HG02943 (cell line): ENCODE results near the gene TRAK1.
"Not testable (repeated sequence)": the region's sequence is repeated elsewhere in the genome, so short reads cannot be mapped to it uniquely, and the experiment has no call there.

Source experiments
- ATAC-seq: cut with Tn5 transposase; IDR thresholded peaks from one replicate; pipeline ENCODE4 v1.9.1; 2021; ENCODE audit warnings: mild to moderate bottlenecking, low read depth, moderate library complexity; ENCODE audit not compliant: unreplicated experiment

Gene TRAK1, protein sequence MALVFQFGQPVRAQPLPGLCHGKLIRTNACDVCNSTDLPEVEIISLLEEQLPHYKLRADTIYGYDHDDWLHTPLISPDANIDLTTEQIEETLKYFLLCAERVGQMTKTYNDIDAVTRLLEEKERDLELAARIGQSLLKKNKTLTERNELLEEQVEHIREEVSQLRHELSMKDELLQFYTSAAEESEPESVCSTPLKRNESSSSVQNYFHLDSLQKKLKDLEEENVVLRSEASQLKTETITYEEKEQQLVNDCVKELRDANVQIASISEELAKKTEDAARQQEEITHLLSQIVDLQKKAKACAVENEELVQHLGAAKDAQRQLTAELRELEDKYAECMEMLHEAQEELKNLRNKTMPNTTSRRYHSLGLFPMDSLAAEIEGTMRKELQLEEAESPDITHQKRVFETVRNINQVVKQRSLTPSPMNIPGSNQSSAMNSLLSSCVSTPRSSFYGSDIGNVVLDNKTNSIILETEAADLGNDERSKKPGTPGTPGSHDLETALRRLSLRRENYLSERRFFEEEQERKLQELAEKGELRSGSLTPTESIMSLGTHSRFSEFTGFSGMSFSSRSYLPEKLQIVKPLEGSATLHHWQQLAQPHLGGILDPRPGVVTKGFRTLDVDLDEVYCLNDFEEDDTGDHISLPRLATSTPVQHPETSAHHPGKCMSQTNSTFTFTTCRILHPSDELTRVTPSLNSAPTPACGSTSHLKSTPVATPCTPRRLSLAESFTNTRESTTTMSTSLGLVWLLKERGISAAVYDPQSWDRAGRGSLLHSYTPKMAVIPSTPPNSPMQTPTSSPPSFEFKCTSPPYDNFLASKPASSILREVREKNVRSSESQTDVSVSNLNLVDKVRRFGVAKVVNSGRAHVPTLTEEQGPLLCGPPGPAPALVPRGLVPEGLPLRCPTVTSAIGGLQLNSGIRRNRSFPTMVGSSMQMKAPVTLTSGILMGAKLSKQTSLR

DNA sequence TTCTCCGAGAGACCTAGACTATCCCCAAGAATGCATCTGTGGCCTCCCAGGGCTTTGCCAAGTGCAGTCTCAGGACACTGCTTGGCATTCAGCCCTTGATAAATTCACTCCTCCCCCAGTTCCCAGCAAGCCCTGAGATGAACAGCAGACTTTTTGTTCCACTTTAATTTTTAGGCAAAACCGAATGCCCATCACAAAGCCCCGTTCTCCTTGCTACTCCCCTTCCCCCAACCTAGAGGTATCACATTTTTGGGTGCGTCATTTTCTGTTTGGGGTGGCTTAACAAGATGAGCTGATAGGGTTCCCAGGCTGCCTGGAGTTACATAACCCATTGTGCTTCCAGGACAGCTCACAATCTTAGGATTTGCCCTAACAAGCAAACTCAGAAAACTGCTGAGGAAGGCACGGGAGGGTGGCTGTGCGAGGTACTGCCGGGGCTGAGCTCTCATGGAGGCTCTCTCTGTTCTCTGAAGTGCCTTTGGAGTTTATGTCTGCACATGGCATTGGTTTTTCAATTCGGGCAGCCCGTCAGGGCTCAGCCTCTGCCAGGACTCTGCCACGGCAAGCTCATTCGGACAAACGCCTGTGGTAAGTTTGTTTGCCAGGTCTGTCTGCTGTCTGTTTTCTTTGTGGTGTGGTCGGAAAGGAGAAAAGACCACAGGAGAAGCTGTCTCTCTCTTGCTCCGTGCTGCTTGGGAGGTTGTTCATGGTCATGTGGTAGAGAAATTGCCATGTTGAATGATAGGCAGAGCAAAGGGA is at the start of gene TRAK1:
TRAK1 (plus strand) TSS at position 385 of the 759 bp plus-strand sequence; CDS start at position 498, 113 bp downstream.
- no peak for ATAC-seq

DNA sequence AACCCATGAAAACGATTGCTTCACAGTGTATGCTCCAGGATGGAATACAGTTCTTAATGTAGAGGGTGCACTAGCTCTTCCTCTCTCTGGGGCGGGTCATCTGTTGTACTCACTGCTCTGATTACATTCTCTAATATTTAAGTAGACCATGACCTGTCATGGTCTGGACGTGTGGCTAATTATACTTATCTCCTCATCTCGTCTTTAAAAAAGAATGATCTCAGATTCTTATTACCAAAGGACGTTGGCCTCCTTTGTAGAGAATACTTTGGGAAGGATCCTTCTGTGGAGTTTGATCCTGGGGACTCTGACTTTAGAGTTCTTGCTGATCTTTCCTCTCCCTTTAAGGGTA is 48.4 kb upstream of the TRAK1 start:
- ATAC-seq, result no peak

DNA sequence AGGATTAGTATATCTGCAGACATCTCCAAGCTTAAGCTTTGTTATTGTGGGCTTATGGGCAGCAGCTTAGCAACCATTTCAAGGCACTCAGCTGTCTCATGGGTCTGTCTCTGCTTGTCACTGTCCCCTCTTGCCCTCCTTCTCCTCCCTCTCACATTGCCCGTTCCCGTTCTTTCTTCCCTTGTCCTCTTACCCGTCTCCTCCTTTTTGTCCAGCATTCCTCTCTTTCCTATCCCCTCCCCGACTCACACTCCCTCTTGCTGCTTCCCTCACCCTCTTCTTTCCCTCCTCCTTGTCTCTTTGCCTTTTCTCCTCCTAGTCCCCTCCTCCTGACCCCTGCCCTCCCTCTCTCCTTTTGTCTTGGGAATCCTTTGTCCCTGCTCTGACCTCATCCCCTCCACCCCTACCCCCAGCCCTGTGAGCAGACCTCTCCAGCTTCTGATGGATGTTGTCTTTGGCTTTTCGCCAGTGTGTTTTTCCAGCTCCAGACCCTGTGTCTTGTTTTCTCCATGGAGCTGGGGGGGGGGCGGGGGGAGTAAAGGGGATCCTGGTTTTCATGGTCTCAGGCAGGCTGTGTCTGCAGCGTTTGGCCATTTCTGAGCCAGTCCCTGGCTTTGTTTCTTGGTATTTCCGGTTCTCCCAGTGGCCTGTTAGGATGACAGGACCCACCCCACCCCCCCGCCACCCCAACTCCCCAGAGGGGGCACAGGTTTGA is 47.9 kb upstream of the TRAK1 start:
- no peak for ATAC-seq

DNA sequence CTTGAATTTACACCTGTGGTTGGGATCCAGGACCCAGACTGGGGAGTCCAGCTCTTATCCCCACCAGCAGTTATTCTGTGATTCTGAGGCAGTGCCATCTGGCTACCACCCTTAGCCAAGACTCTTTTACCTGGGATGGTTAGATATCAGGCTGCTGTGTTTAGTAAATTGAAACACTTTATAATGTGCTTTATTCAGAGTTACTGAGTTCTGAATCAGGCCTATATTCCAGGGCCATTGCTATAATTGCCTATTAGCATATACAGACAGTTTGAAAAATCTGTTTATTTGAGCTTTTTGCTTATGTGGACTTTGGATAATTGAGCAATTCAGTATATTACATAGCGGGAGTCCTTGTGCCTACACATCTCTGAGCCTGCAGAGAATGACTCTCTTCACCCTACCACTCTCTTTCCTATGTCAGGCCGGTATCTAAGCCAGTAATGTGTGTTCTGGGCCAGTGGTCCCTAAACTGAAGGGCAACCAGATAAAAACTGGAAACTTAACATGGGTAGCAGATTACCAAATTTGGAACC is 45.4 kb upstream of the TRAK1 start:
- no peak for ATAC-seq

DNA sequence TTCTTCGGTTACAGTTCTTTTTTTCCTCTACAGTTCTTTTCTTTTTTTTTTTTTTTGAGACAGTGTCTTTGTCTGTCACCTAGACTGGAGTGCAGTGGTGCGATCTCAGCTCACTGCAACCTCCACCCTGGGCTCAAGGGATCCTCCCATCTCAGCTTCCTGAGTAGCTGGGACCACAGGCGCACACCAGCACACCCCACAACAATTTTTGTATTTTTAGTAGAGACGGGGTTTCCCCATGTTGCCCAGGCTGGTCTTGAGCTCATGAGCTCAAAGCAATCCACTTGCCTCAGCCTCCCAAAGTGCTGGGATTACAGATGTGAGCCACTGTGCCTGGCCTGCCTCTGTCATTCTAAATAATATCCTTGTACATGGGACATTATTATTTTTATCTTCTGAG is 42.6 kb upstream of the TRAK1 start:
- not testable (repeated sequence) for ATAC-seq

DNA sequence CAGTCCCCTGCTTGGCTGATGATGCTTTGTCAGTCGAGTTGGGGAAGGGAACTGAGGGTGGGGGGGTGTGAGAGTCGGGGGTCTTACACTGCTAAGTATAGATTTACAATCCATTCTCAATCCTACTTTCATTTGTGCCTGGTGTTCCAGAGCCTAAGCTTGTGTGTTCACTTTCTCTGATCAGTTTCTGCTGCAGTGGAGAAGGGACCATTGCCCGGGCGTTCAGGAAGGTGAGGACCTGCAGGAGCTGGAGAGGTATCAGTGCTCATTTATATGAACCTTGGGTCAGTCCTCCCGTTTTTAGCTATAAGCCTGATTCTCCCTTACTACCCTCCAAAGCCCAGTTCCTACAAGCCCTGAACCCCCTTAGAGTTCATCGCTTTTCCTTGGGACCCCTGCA is 41.0 kb upstream of the TRAK1 start:
- ATAC-seq, result no peak

DNA sequence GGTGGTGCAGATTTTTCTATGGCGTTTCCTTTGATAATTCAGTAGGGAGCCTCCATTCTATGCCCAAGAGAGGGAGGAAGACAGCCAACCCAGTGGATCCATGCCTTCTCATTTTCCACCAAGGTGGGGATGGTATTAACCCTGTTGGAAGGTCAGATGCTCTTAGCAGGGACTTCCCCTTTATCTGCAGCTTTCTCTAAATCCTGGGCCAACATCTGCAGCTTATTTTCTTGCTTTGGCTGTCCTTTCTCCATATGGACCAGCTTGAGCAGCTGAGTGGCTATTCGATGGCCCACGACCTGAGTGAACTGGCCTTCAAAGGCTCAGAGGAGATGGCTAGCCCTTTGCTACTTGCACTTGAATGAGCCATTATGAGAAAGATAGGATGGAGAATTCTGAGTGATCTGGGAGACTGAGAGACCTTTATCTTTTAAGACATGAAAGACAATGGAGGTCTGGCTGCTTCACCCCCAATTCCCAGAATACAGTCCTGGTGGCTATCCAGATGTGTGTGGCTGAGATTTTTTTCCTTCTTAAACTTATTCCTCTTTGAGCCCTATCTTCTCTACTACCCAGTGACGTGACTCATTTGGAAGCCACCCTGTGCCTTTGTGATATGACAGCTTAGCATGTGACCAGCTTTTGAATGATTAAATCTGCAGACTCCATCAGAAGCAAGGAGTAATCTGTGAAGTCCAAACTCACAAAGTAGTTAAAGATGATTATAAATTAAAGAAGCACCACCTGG is 39.6 kb upstream of the TRAK1 start:
- ATAC-seq, result no peak

DNA sequence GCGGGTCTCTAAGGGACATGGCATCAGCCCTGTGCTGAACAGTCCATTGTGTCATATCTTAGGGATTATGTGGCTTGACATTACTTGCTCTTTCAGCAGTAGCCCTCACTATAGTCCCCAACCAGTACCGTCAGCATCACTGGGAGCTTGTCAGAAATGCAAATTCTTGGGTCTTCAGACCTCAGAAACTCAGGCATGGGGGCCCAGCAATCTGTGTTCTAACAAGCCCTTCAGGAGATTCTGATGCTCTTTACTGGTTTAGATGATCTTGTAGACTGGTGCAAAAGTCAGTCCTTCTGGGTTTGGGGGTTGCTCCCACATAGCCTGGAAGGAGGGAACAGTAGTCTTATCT is 39.0 kb upstream of the TRAK1 start:
- ATAC-seq, result no peak

DNA sequence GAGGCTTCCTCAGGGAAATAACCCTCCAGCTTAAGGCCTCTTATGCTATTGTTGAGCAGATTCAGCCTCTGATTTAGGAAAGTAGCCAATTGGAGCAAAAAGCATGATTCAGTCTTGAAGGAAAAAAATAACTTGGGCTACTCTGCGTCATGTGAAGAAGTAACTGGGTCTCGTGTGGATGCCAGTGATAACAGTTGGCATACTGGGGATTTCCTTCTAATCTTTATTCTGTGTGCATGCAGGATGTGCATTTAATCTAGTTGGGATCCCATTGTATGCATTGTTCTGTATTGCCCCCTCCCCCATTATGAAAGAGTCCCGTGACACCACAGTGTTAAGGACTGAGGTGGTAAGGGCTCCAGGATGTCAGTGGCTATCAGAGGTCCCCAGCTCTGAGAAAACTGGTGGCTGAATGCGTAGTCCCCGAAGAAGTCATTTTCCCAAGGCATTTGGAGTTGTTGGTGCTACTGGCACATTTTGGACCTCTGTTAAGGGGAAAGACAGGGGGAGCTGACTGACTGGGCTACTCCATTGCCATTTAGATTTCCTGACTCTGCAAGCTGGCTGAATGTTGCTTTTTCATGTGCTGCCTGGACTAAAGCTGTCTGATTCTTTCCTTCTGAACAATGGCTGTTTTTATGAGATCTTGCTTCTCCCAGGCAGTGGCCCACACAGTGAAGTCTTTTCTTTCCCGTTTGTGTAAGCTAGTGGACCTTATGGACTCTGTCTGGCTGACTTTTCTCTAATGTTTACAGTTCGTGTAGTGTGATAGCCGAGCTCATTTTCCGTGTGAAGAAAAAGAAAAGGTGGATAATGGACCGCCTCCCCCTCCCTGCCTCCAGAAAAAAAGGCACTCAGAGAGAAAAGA is 38.4 kb upstream of the TRAK1 start:
- no peak for ATAC-seq

DNA sequence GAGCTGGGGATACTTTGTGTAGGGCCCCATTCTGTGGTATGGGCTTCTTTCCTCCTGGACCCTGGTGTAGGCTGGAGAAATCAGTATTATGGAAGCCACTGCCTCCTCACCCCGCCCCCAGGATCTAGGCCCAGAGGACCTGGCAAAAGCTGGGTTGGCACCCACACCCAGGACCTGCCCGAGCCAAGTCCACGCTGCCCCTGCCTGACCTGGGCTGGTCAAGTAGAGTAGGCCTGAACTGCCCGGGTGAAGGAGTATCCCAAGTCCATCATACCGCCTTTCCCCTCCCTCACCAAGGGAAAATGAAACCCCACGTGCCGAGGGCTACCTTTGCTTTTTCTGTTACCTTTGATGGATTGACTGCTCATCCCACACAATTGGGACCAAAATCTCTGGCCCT is 37.7 kb upstream of the TRAK1 start:
- no peak for ATAC-seq

DNA sequence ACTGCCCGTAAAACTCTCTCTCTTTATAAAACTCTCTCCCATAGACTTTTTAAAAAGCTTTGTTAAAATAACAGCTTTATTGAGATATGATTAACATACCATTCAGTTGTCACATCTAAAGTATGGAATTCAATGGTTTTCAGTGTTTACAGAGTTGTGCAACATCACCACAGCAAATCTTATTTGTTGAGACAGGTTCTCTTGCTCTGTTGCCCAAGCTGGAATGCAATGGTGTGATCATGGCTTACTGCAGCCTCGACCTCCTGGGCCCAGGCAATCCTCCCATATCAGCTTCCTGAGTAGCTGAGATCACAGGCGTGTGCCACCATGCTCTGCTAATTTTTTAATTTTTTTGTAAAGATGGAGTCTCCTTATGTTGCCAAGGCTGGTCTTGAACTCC is 35.9 kb upstream of the TRAK1 start:
- ATAC-seq, result no peak

DNA sequence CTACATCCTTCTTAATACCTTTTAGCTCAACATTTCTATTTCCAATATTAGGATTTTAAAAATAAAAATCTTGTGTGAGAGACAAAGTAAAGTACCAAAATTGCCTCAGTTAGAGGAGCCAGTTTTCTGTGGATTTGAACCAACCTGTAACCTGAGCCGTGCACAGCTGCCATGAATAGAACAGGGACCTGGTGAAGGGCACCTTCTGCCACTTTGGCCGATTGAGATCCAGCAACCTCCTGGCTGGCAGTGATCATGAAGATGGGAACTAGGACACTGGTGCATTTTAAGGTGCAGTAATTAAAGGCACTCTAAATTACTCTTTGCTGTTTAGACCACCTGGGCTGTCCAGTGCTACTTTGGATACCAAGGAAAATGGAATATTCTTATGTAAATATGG is 34.3 kb upstream of the TRAK1 start:
- no peak for ATAC-seq

DNA sequence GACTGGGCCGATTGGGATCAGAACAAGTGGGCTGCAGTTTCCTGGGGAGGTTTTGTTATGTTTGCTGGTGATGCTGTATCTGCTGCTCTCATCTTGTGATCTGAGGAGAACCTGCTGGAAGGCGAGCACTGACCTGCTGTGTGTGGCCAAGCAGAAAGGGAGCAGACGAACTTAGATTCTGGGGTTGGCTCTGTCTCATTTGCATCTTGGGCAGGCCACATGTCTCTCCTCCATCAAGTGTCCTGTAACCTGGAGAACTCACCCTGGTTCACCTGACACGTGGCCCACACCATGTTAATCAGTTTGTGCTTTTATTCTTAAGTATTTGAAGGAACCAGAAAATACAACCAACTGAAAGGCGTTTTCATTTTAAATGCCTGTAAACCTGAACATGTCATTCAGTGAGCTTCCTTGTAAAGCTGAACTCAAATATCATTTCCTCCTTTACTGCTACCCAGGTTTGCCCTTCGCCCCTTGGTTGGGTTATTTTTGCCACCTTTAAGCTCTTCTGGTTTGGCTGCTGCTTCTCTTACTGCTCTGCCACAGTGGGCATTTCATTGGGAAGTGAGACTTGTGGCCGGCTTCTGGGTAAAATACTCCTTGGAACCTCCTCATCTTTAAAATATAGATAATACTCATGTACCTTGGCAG is 33.5 kb upstream of the TRAK1 start:
- no peak for ATAC-seq

DNA sequence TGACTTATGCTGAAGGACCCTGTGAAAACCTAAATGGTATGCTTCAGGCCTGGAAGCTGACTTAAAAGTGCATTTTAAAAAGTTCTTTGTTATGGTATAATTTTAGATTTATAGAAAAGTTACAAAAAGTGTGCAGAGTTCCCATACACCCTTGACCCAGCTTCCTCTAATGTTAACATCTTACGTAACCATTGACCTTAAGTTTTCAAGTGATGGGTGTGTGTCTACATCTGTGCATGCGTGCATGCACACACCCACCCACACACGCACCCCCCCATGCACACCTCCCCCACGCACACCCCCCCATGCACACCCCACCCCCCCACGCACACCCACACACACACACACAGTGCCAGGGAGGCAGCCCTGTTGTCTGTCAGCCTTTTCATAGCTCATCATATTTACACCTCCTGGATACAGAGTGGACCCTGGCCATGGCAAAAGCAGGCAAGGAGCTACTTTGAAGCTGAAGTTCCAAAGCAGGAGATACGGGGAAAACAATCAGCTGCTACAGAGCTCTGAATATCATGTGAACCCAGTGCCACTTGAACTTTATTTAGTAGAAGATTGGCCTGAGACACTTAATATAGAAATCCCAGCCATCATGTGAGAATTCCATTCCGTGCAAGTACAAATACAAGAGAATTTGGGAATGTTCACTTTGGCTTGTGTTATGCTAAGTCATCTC is 30.0 kb upstream of the TRAK1 start:
- no peak for ATAC-seq

DNA sequence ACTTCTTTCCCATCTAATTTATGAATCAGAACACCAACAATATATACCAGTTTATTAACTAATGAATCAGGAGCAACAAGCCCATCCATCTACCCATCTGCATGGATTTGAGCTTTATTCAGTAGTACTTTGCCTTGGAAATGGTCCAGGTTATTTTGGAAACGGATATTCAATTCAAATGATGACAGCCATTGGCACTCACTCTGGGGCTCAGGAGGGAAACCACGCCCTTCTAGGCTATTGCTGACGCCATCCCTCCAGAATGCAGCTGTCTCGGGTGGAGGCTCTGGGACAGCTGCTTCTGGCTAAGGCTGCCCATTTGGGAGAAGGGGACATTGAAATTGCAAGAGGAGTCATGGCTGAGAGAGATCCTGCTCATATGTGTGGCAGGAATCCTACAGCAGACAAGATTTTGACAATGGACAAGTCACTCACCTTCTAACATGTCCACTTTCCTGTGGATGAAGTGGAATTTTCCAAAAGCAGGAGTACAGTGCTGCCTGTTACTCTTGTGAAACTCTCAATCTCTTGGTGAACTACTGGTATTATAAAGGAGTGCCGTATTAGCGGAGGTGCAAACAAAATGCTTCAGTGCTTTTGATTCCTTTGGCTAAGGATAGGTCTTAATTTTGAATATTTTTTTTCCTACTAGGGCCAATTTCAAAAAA is 29.3 kb upstream of the TRAK1 start:
- no peak for ATAC-seq

DNA sequence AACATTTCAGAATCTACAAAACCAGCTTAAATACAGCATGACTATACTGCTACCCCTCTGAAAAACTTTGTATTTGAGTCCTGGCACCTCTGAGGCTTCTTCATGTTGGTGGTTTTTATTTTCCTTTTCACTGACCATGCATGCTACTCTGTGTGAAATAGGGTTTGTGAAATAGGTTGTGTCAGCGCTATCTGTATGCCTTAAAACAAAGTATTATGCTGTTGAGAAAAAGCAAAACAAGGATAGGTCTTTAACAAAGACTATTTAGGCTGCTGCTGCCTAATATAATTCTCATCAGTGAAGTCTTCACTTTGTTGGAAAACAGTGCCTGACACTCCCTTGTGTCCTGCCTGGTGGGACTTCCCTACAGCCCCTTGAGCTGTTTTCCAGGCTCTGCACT is 28.7 kb upstream of the TRAK1 start:
- ATAC-seq, result no peak

DNA sequence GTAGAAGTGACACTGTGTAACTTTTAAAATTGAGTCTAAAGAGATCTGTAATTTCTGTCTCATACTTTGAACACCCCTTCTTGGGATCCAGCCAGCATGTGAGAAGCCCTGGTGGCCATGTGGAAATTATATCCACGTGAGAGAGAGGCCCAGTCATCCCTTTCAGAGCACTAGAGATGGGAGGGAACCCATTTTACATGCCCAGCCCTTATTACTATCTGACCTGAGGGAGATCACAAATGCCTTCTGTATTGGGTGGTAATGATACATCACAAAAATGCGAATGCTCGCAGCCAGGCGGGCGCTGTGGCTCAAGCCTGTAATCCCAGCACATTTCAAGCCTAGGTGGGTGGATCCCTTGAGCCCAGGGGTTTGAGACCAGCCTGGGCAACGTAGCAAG is 27.3 kb upstream of the TRAK1 start:
- ATAC-seq, result no peak
